ENCODE measurements around the gene BSCL2. TPM values are rescaled to one million over a fixed set of nuclear protein-coding genes. Genes with fewer than 3 reads are reported as not detected.

Gene BSCL2
- total and polyA plus RNA-seq, 2 of the 13 experiments (the other 11 are each of a cell fraction or from before 2014, with no cell fraction given), result 19.5 to 21.1 TPM

GRCh38 chr11:62665075-62665598 lies 42.1 kb downstream of the BSCL2 start, which contains the start of the genes C11orf98 and CSKMT (continued):
- TF ChIP-seq MLXIP (CRISPR knock-in tag; IDR thresholded peaks at IDR 0.05; ENCODE audit: borderline replicate concordance) (no peak), ZNF142 (CRISPR knock-in tag; IDR thresholded peaks at IDR 0.05) (peak; percentile 89), MTA3 (CRISPR knock-in tag; IDR thresholded peaks at IDR 0.05) (no peak), TFAP4 (IDR thresholded peaks at IDR 0.05; ENCODE audit: borderline replicate concordance, low read depth) (0 out of 2 replicates have a peak, but pooled peaks have one; percentile 23), ZSCAN31 (CRISPR knock-in tag; IDR thresholded peaks at IDR 0.05; ENCODE audit: low read depth) (0 out of 2 replicates have a peak, but pooled peaks have one; percentile 69), TSC22D2 (CRISPR knock-in tag; IDR thresholded peaks at IDR 0.05; ENCODE audit: borderline replicate concordance) (peak; percentile 95), THYN1 (CRISPR knock-in tag; IDR thresholded peaks at IDR 0.05; ENCODE audit: borderline replicate concordance, low read depth) (no peak), ZNF282 (IDR thresholded peaks at IDR 0.05; ENCODE audit: partially characterized antibody) (no peak), HOXA9 (CRISPR knock-in tag; IDR thresholded peaks at IDR 0.05; ENCODE audit: borderline replicate concordance) (no peak), NFKB2 (CRISPR knock-in tag; IDR thresholded peaks at IDR 0.05; ENCODE audit: borderline replicate concordance) (peak; percentile 64; the same call in 1 of the 2 replicates), HNRNPH1 (optimal IDR thresholded peaks at IDR 0.05; ENCODE audit: low read depth, low read length) (peak; percentile 99), ZNF552 (CRISPR knock-in tag; IDR thresholded peaks at IDR 0.05; ENCODE audit: borderline replicate concordance) (peak; percentile 76; the same call in 1 of the 2 replicates), RNF219 (CRISPR knock-in tag; IDR thresholded peaks at IDR 0.05) (0 out of 2 replicates have a peak, but pooled peaks have one; percentile 17), SIN3A (IDR thresholded peaks at IDR 0.05; ENCODE audit: borderline replicate concordance, low read depth, low read length) (peak; percentile 91; the same call in 1 of the 2 replicates), MAFK (conservative IDR thresholded peaks at IDR 0.05 in 1 of 2, IDR thresholded peaks at IDR 0.05 in 1 of 2; ENCODE audit: low read length in 2 of 2) (no peak), ZNF230 (CRISPR knock-in tag; IDR thresholded peaks at IDR 0.05) (peak; percentile 90), NFYB (CRISPR knock-in tag; IDR thresholded peaks at IDR 0.05) (peak; percentile 87)

Measured in HepG2 (cell line).